Fibroblast of lung (primary cell): Measurements from ENCODE around the gene STAB2. TPM values are rescaled to one million over a fixed set of nuclear protein-coding genes. Genes with fewer than 3 reads are reported as not detected.

Experiments
- DNase-seq, 2 donors: peaks; one replicate each; pipeline versions ENCODE4 v3.0.0 to v3.0.0-alpha.2; 2010; ENCODE audit warnings: low read depth in 2 of 2
- H2AFZ ChIP-seq: 2 replicates; pipeline ENCODE4 v1.5.1; 2012; ENCODE audit warnings: low read length, control low read depth, inconsistent platforms
- H3K27ac ChIP-seq: 2 replicates; pipeline ENCODE4 v1.5.1; 2011; ENCODE audit warnings: low read length, control low read depth; ENCODE audit not compliant: insufficient read depth
- H3K27me3 ChIP-seq: 2 replicates; pipeline ENCODE4 v1.5.1; 2011; ENCODE audit warnings: mild to moderate bottlenecking, low read length; ENCODE audit not compliant: control insufficient read depth, insufficient read depth
- H3K36me3 ChIP-seq: 2 replicates; pipeline ENCODE4 v1.5.1; 2011; ENCODE audit warnings: low read length; ENCODE audit not compliant: control insufficient read depth, insufficient read depth
- H3K4me1 ChIP-seq: 2 replicates; pipeline ENCODE4 v1.5.1; 2011; ENCODE audit warnings: low read length; ENCODE audit not compliant: control insufficient read depth, insufficient read depth; ENCODE audit errors: extremely low read depth
- H3K4me2 ChIP-seq: 2 replicates; pipeline ENCODE4 v1.5.1; 2011; ENCODE audit warnings: low read length, control low read depth; ENCODE audit not compliant: insufficient read depth; ENCODE audit errors: extremely low read depth
- H3K4me3 ChIP-seq, 4 experiments: fragments of 200-600 bp in 1 of 4; sonication (generic) in 1 of 4; replicated peaks in 1 of 4; 2 replicates each; pipeline ENCODE4 v1.5.1; 2011 to 2016; ENCODE audit warnings: low read length in 4 of 4, low read depth in 3 of 4, mild to moderate bottlenecking in 3 of 4, control low read depth in 2 of 4, inconsistent platforms in 1 of 4, mixed read lengths in 1 of 4; ENCODE audit not compliant: insufficient read depth in 1 of 4; ENCODE audit errors: control extremely low read depth in 1 of 4
- H3K79me2 ChIP-seq: 2 replicates; pipeline ENCODE4 v1.5.1; 2012; ENCODE audit warnings: mild to moderate bottlenecking, low read length, inconsistent platforms; ENCODE audit not compliant: control insufficient read depth, insufficient read depth
- H3K9ac ChIP-seq: 2 replicates; pipeline ENCODE4 v1.5.1; 2011; ENCODE audit warnings: mild to moderate bottlenecking, low read length, control low read depth; ENCODE audit not compliant: insufficient read depth
- H3K9me3 ChIP-seq: 2 replicates; pipeline ENCODE4 v1.5.1; 2012; ENCODE audit warnings: low read depth, low read length; ENCODE audit not compliant: control insufficient read depth, insufficient read depth
- H4K20me1 ChIP-seq: 2 replicates; pipeline ENCODE4 v1.5.1; 2011; ENCODE audit warnings: low read length; ENCODE audit not compliant: control insufficient read depth, insufficient read depth; ENCODE audit errors: extremely low read depth
- EZH2 ChIP-seq: IDR thresholded peaks from 2 replicates; pipeline ENCODE4 v1.5.1; 2012; ENCODE audit warnings: low read length, control low read depth, mild to moderate bottlenecking; ENCODE audit errors: missing control alignments
- polyA plus RNA-seq, 2 donors: library from polyadenylated mRNA; depleted of rRNA in 1 of 2; stranded (reverse) in 1 of 2; unstranded in 1 of 2; fragments of >200 nt; gene quantifications; 2 replicates each; pipeline ENCODE4 v1.2.1, GENCODE V29; 2011 to 2012; ENCODE audit warnings: missing spikeins in 1 of 2
- total RNA-seq: library from RNA; depleted of rRNA; stranded (reverse); fragments of >200 nt; gene quantifications from 2 replicates; pipeline ENCODE4 v1.2.1, GENCODE V29; 2014
- TF ChIP-seq, protein P1 (sequence below), 2 donors: IDR thresholded peaks in 1 of 2; conservative IDR thresholded peaks in 1 of 2; 1 replicate in 1 of 2; 2 replicates in 1 of 2; pipeline ENCODE4 v1.5.1; 2011 to 2012; ENCODE audit warnings: low read length in 2 of 2, control low read depth in 1 of 2, inconsistent platforms in 1 of 2, low read depth in 1 of 2, mild to moderate bottlenecking in 1 of 2

Gene STAB2
- total and polyA plus RNA-seq, 2 donors (not counting 1 experiment from before 2014, with no cell fraction given) = not detected

DNA sequence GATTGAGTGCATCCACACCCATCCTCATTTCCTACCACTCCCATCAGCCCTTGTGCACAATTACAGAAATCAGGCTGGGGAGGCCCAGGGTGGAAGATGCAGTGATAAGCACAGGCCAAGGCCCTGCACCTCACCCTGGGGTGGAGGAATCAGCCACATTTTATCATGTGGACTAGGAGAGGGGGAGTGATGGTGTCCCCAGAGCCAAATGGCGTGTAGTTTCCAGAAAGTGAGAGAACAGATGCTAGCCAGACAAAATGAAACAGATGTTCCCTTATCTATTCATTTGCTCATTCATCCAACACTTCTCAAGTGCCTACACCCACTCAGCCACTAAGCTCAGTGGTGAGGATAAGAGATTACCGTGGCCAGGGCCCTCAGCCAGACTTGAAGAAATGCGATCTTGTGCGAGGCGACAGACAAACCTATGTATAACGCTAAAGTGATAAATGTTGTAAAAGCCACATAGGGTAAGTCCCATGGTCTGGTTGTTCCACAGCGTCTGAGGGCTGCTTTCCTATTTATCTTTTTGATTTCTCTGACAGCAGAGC lies 93.6 kb downstream of the STAB2 start:
- Histone ChIP-seq H4K20me1 (no peaks in the 10 kb centered on the region), H3K9ac (no peak overlapping the region), H3K79me2 (no peaks in the 10 kb centered on the region), H3K4me2 (no peak overlapping the region), H2AFZ (no peak overlapping the region), H3K36me3 (no peaks in the 10 kb centered on the region), H3K27me3 (no peaks in the 10 kb centered on the region), H3K9me3 (no peaks in the 10 kb centered on the region), H3K4me3 (no peak overlapping the region), H3K4me1 (no peaks in the 10 kb centered on the region), H3K27ac (no peak overlapping the region)
- peak in 1 of 2 donors; percentile 97 for DNase-seq
- TF ChIP-seq, protein P1, sequence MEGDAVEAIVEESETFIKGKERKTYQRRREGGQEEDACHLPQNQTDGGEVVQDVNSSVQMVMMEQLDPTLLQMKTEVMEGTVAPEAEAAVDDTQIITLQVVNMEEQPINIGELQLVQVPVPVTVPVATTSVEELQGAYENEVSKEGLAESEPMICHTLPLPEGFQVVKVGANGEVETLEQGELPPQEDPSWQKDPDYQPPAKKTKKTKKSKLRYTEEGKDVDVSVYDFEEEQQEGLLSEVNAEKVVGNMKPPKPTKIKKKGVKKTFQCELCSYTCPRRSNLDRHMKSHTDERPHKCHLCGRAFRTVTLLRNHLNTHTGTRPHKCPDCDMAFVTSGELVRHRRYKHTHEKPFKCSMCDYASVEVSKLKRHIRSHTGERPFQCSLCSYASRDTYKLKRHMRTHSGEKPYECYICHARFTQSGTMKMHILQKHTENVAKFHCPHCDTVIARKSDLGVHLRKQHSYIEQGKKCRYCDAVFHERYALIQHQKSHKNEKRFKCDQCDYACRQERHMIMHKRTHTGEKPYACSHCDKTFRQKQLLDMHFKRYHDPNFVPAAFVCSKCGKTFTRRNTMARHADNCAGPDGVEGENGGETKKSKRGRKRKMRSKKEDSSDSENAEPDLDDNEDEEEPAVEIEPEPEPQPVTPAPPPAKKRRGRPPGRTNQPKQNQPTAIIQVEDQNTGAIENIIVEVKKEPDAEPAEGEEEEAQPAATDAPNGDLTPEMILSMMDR (conservative IDR thresholded peaks at IDR 0.05 in 1 of 2, IDR thresholded peaks at IDR 0.05 in 1 of 2; ENCODE audit: low read depth in 1 of 2, low read length in 2 of 2) = no peak
- TF ChIP-seq EZH2 = no peak

DNA sequence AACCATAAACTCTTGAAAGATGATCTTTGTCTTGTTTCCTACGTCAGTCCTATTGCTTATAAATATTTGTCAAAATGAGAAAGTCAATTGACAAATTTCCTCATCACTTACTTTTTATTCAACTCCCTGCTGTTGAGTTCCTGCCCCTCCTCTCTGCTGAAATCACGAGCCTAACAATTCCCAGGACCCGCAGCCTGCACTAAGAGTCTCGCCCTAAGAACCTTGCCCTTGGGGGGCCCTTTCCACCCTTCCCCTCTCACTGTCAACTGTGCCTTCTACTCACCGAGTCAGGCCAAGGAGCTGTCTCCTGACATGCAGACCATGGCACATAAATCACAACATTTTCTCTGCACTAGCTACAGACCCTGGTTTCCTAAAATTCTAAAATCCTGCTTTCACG lies 99.0 kb downstream of the STAB2 start:
- no peak overlapping the region for H3K27ac ChIP-seq
- no peak for DNase-seq
- H3K4me2 ChIP-seq = no peak overlapping the region
- no peaks in the 10 kb centered on the region for H3K79me2 ChIP-seq
- H3K27me3 ChIP-seq = no peaks in the 10 kb centered on the region
- H3K9me3 ChIP-seq = no peaks in the 10 kb centered on the region
- H2AFZ ChIP-seq = no peak overlapping the region
- TF ChIP-seq, protein P1 (conservative IDR thresholded peaks at IDR 0.05 in 1 of 2, IDR thresholded peaks at IDR 0.05 in 1 of 2; ENCODE audit: low read depth in 1 of 2, low read length in 2 of 2) = no peak
- no peak for TF ChIP-seq EZH2
- no peak overlapping the region for H3K9ac ChIP-seq
- H3K4me3 ChIP-seq = no peak overlapping the region
- H4K20me1 ChIP-seq = no peaks in the 10 kb centered on the region
- H3K36me3 ChIP-seq = no peaks in the 10 kb centered on the region
- H3K4me1 ChIP-seq = no peaks in the 10 kb centered on the region

DNA sequence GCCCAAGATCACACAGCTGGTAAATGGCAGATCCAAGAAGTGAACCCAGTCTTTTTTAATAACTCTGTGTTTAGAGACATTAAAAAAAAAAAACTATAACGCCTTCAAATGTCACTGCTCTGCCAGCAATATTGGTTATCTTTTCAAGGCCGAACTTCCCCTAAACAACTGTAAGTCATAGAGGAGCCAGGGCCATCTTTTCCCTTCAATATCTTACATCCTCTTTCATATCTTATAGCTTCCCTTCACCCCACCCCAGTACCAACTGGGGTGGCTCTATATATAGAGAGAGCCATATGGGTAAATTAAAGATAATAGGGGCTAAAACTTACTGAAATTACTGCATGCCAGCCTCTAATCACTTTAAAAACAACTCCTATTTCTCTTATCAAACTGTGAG lies 100.2 kb downstream of the STAB2 start:
- Histone ChIP-seq H2AFZ (no peak overlapping the region), H3K9me3 (no peaks in the 10 kb centered on the region), H3K79me2 (no peaks in the 10 kb centered on the region), H3K4me3 (no peak overlapping the region), H3K27ac (no peak overlapping the region), H3K27me3 (no peaks in the 10 kb centered on the region), H3K9ac (no peak overlapping the region), H4K20me1 (no peaks in the 10 kb centered on the region), H3K36me3 (no peaks in the 10 kb centered on the region), H3K4me2 (no peak overlapping the region), H3K4me1 (no peaks in the 10 kb centered on the region)
- no peak for DNase-seq
- TF ChIP-seq, protein P1 (conservative IDR thresholded peaks at IDR 0.05 in 1 of 2, IDR thresholded peaks at IDR 0.05 in 1 of 2; ENCODE audit: low read depth in 1 of 2, low read length in 2 of 2) = no peak
- no peak for TF ChIP-seq EZH2
